Renal pelvis (tissue), 12 donors: ENCODE results near the gene CABCOCO1. TPM values are rescaled to one million over a fixed set of nuclear protein-coding genes. Genes with fewer than 3 reads are reported as not detected.

Source experiments
- DNase-seq: peaks from one replicate; pipeline ENCODE4 v3.0.0-alpha.2; 2013
- long read RNA-seq, 16 experiments: transcript quantifications; one replicate each; lab custom pipeline, GENCODE V29; 2026
- polyA plus RNA-seq, 3 donors: library from polyadenylated mRNA; unstranded; fragments of 120-200 nt; gene quantifications; one replicate each; pipeline ENCODE4 v1.2.1, GENCODE V29; 2013; ENCODE audit not compliant: insufficient read length in 3 of 3

The CABCOCO1 gene, protein sequence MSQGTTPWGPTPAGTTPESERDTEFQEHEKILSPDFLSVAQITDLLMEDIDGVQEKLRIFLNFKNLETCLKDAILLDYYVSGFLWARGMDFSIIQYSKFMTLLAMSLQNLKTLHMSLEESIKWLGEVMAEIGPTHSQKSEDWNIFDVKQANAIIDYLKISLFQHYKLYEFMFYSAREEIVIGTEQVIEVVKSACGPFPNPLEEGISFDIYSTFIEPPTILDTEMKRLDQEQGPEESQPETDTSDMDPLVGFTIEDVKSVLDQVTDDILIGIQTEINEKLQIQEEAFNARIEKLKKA
- 1 to 10 TPM; 1.9 to 3.4 (median 2.2) TPM for polyA plus RNA-seq
- long read RNA-seq, donor 1, partial matches to known transcripts: 0 of 1 reads
- long read RNA-seq, donor 1, other reads (novel, unspliced or antisense): 0 of 1 reads
- long read RNA-seq, donor 2, partial matches to known transcripts: 0 of 2 reads
- long read RNA-seq, donor 2, other reads (novel, unspliced or antisense): 0 of 2 reads
- long read RNA-seq, donor 3, partial matches to known transcripts: 0 of 1 reads
- long read RNA-seq, donor 3, other reads (novel, unspliced or antisense): 0 of 1 reads
- long read RNA-seq, donor 4: 0 reads
- long read RNA-seq, donor 5: 0 reads
- long read RNA-seq, donor 6, partial matches to known transcripts: 0 of 1 reads
- long read RNA-seq, donor 6, other reads (novel, unspliced or antisense): 0 of 1 reads
- long read RNA-seq, donor 7: 0 reads
- long read RNA-seq, donor 8: 0 reads
- long read RNA-seq, donor 9, partial matches to known transcripts: 0 of 1 reads
- long read RNA-seq, donor 9, other reads (novel, unspliced or antisense): 0 of 1 reads
- long read RNA-seq, donor 10: 0 reads
- long read RNA-seq, donor 11: 0 reads
- long read RNA-seq, donor 12: 0 reads
- long read RNA-seq, donor 13: 0 reads
- long read RNA-seq, donor 14: 0 reads
- long read RNA-seq, donor 15, partial matches to known transcripts: 0 of 1 reads
- long read RNA-seq, donor 15, other reads (novel, unspliced or antisense): 0 of 1 reads
- long read RNA-seq, donor 16: 0 reads

DNA sequence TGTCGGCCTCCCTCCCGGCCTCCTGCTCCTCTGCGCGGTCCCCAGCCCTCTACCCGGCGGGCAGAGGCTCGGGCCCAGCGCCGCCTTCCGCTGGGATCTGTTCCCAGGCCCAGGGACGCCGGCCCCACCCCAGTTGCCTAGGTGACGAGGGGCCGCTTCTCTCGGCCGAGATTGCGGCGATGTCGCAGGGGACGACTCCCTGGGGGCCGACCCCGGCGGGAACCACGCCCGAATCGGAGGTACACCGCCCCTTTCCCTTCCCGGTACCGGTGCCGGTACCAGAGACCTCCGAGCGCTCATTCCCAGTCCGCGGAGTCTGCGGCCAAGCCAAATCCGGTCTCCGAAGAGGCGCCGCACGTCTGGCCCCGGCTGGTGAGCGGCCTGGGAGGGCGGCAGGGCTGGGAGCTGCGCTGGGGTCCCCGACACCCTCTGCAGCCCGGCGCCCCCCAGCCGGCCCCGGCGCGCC is at the start of gene CABCOCO1:
CABCOCO1 (plus strand) TSS at position 136 of the 466 bp plus-strand sequence; CDS start at position 180, 44 bp downstream.
- peak; percentile 69 for DNase-seq

DNA sequence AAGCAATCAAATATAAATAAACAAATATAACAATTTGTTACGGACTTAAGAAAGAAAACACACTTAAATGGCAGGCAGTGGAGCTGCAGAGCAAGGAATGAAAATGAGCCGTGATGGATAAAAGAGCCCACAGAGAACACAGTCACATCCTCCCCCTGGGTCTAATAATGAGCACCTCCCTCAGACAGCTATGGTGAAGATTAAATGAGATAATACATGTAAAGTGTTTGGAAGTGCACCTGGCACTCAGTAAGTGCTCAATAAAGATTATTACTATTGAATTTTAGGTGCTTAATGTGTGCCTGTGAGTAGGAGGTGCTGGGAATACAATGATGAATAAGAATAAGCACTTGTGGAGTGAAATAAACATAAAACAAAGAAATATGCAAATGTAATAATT is 49.1 kb upstream of the CABCOCO1 start:
- no peak for DNase-seq

- DNase-seq: no peak
These were observed 46.1 kb upstream of the CABCOCO1 start for GRCh38 chr10:61616611-61617010.

DNA sequence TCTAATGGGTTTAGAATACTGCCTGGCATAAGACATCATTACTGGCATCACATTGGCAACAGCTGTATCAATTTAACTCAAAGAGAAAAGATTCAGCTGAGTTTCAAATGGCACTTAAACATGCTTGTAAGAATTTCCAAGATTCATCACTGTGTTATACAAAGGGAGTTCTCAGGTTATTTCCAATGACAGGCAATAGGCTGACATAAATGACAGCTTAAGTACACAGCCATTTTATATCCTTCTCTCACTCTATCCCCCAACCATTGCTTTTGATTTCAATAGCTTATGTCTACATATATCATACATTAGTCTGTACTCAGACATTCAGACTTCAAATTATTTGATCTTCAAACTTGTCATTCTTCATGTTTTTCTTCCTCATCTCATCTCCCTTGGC is 45.5 kb upstream of the CABCOCO1 start:
- DNase-seq: no peak

DNA sequence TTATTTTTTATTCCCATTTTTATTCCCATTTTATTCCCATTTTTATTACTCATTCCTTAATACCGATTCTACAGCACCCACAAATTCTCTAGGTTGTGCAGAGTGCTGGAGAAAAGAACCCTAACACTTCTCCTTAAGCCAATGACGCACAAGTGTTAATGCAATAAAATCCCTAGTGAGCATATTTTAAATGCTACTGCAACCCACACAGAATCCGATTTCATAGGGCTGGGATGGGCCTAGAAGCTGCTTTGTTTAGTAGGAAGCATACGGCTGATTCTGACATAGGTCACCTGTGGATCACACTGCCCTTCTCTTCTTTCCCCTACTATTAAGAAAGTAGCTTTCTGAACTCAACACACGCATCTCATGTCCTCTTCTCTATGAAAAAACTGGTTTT is 45.1 kb upstream of the CABCOCO1 start:
- DNase-seq: no peak

- DNase-seq: no peak
These were observed 44.3 kb upstream of the CABCOCO1 start for GRCh38 chr10:61618388-61618961.

GRCh38 chr10:61620506-61620905 is 42.2 kb upstream of the CABCOCO1 start:
- DNase-seq: no peak

- DNase-seq: no peak
These were observed 41.1 kb upstream of the CABCOCO1 start for GRCh38 chr10:61621605-61622051.

GRCh38 chr10:61623161-61623560 is 39.6 kb upstream of the CABCOCO1 start:
- DNase-seq: no peak

DNA sequence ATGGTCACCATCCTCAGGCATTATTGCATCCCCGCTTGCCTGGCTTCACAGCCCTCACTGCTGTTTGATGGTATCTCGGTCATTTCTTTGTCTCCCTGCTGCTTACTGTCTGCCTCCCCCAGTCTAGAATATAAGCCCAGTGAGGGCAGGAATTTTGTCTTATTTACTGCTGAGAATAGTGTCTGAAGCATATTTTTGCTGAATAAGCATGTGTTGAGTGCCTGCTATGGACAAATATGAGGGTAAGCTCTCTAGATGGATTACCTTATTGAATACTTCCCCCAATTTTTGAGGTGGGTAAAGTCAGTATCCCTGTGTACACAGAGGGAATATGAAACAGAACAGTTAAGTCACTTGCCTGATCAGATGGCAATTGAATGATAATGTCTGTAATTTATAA is 36.5 kb upstream of the CABCOCO1 start:
- no peak for DNase-seq

- DNase-seq: no peak
These were observed 35.5 kb upstream of the CABCOCO1 start for GRCh38 chr10:61627266-61627665.

DNA sequence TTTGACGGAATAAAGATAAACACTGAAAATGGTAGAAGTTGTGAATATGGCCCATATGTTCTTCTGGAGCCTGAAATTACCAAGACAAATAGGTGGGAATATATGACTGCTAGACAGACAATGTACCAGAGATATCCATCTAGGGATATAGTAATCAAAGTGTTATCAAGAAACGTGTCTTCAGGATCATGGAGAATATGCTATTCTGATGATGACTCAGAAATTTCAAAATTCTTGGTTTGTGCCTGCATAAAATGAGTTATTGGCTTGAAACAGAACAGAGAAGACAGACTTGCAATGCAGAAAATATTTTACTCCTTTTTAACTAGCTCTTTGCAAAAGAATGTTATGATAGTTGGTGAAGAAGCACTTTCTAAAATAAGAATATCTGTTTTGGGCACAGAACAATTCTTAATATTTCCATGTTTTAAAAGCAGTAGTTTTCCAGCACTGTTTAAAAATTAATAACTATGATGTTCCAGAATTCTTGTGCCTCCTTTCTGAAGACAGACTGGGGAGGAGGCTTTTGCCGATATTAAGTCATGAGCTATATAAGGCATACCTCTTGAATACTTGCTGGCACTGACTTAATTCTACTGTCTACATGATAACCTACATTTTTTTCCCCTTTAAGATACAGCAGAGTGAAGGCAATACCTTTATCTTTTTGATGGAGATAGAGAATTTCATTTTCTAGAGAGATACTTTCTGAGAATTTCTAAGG is 34.4 kb upstream of the CABCOCO1 start:
- DNase-seq: no peak

DNA sequence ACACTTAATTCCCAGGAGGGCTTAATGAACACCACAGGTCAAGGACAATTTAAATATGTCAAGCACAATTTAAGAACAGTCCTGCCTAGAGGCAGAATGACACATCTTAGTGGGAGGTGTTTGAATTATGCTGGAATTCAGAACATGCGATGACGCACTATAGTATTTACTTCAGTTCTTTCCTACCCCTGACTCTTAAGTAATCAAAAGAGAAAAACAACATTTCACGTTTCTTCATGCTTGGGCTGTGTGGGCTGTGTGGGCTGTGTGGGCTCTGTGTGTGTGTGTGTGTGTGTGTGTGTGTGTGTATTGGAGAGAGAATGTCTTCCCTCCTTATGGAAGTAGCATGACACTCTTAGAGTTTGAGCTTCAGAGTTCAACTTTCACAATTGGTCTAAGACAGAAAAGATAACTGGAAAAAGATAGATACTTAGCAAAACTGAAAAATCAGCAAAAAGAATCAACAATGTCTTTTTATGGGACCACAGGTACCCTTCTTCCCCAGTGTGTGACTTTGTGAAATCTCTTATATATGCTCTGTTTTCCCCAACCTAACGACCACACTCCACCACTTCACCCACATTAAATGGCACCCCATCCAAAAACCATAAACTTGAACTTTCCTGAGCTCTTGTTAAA is 33.7 kb upstream of the CABCOCO1 start:
- DNase-seq: peak; percentile 51

- DNase-seq: no peak
These were observed 33.2 kb upstream of the CABCOCO1 start for GRCh38 chr10:61629576-61629975.

DNA sequence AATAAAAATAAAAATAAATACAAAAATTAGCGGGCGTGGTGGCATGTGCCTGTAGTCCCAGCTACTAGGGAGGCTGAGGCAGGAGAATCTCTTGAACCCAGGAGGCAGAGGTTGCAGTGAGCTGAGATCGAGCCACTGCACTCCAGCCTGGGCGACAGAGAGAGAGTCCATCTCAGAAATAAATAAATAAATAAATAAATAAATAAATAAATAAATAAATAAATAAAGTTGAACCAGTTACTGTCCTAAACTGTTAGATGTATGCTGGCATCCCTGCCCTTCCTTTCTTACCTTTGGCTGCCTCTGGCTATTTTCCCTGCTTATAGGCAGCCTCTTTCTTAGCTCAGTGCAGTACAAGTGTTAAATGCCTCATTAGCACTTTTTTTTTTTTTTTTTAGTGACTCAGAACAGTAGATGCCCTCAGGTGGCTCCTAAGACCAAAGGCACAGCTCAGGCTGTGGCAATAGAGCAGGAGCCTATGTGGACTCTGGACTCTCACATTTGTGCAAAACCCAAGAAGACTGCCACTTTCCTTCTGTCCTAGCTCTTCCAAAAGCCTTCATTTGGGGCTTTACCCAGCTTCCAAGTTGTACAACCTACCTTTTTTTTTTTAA is 30.6 kb upstream of the CABCOCO1 start:
- no peak for DNase-seq

DNA sequence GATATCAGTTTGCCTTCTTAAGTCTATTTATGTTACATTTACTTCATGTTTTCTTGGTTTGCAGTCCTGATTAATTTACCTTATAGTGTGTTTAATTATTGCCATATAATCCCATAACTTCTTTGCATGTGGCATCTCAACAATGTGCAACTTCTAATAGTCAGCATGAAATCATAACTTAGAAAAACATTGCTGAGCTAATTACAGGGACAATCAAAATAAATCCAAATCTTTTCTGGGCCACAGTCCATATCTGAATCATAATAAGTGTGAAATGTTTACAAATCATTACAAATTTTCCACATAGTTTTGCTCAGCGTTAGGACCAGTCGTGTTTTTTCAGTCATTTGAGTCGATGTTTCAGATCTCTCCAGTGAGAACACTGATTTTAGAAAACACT is 29.1 kb upstream of the CABCOCO1 start:
- DNase-seq: no peak

DNA sequence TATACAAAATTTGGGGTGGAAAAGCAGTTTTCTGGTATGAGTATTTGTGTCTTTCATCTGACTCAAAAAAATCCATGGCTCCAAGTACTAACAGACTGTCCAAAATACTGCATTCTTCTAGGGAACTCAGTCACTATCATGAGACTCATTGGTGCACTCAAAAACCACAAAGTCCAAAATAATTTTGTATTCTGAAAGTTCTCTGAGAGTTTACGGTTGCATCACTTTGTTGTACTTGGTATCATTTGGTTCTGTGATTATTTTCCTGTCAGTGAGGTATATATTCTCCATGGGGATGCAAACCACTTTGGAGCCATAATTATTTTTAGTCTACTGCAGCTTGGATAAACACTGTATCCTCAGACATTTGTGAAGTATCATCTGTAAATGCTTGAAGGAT is 28.0 kb upstream of the CABCOCO1 start:
- DNase-seq: no peak

GRCh38 chr10:61635471-61635870 is 27.3 kb upstream of the CABCOCO1 start:
- no peak for DNase-seq

DNA sequence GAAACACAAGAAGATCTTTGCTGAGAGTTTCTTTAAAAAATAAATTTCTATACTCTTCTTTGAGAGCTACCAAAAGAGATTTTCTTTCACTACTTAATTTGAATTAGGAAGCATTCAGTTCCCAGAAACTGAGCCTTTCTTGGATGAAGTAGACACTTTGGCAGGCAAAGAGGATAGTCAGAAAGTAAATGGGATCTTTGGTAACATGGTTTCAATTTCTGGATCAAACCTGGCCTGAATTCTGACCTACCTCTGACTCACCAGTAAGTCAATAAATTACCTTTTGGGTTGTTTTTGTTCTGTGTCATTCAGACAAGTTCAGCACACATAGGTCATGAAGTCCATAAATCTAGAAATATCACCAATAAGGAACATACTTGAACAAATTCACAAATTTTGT is 26.8 kb upstream of the CABCOCO1 start:
- no peak for DNase-seq

- no peak for DNase-seq
These were observed 22.8 kb upstream of the CABCOCO1 start for GRCh38 chr10:61639952-61640351.
